Measurements from ENCODE around the gene CDKAL1. TPM values are rescaled to one million over a fixed set of nuclear protein-coding genes. Genes with fewer than 3 reads are reported as not detected.
"Not testable (repeated sequence)": the region's sequence is repeated elsewhere in the genome, so short reads cannot be mapped to it uniquely, and the experiment has no call there.

The CDKAL1 gene
- total and polyA plus RNA-seq, 2 experiments from 2014 or later, result 14.4 to 19.5 TPM

DNA sequence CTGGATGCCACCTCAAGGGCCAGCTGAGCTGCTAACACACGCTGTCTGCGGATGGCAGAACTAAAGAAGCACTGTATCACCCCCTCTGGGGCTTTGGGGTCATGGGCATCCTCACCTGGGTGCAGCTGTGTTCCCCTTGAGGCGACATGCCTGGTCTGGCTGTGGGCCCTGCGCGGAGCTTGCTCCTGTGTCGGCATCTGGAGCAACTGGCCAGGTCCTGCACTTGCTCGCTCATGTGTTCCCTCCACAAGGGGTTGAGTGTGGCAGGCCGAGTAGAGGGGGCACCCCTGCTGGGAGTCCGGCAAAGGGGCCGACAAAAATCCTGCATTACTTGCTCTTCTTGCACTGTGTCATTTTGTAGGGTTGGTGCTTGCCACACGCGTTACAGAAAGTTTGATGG is 189.0 kb downstream of the CDKAL1 start:
- Histone ChIP-seq H3K79me2 (peaks cover 4% of the 10 kb centered on the region), H3K4me2 (no peak overlapping the region), H3K27me3 (no peaks in the 10 kb centered on the region), H4K20me1 (ENCODE audit: insufficient read depth, poor library complexity, severe bottlenecking) (no peaks in the 10 kb centered on the region), H3K9me2 (replicated peaks; ENCODE audit: insufficient read depth) (no peaks in the 10 kb centered on the region), H3K4me1 (ENCODE audit: insufficient read depth) (no peaks in the 10 kb centered on the region), H2AFZ (no peak overlapping the region), H3K27ac (no peak overlapping the region), H3K9me3 (ENCODE audit: low read depth) (no peaks in the 10 kb centered on the region), H3K36me3 (replicated peaks; ENCODE audit: insufficient read depth, low read depth) (no peaks in the 10 kb centered on the region), H3K4me3 (no peak overlapping the region)
- WGBS (ENCODE audit: low lambda C conversion rate, missing lambda C conversion rate), result 96% methylated on average over 12 of the region's 12 CpGs
- no peak for DNase-seq (ENCODE audit: low spot score)
- TF ChIP-seq EZH2phosphoT487 (IDR thresholded peaks at IDR 0.05; ENCODE audit: low read depth, severe bottlenecking, unreplicated experiment) (no peak), EZH2 (IDR thresholded peaks at IDR 0.05; ENCODE audit: borderline replicate concordance) (no peak)
- TF ChIP-seq, protein P1, sequence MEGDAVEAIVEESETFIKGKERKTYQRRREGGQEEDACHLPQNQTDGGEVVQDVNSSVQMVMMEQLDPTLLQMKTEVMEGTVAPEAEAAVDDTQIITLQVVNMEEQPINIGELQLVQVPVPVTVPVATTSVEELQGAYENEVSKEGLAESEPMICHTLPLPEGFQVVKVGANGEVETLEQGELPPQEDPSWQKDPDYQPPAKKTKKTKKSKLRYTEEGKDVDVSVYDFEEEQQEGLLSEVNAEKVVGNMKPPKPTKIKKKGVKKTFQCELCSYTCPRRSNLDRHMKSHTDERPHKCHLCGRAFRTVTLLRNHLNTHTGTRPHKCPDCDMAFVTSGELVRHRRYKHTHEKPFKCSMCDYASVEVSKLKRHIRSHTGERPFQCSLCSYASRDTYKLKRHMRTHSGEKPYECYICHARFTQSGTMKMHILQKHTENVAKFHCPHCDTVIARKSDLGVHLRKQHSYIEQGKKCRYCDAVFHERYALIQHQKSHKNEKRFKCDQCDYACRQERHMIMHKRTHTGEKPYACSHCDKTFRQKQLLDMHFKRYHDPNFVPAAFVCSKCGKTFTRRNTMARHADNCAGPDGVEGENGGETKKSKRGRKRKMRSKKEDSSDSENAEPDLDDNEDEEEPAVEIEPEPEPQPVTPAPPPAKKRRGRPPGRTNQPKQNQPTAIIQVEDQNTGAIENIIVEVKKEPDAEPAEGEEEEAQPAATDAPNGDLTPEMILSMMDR (IDR thresholded peaks at IDR 0.05; ENCODE audit: poor library complexity), result no peak

DNA sequence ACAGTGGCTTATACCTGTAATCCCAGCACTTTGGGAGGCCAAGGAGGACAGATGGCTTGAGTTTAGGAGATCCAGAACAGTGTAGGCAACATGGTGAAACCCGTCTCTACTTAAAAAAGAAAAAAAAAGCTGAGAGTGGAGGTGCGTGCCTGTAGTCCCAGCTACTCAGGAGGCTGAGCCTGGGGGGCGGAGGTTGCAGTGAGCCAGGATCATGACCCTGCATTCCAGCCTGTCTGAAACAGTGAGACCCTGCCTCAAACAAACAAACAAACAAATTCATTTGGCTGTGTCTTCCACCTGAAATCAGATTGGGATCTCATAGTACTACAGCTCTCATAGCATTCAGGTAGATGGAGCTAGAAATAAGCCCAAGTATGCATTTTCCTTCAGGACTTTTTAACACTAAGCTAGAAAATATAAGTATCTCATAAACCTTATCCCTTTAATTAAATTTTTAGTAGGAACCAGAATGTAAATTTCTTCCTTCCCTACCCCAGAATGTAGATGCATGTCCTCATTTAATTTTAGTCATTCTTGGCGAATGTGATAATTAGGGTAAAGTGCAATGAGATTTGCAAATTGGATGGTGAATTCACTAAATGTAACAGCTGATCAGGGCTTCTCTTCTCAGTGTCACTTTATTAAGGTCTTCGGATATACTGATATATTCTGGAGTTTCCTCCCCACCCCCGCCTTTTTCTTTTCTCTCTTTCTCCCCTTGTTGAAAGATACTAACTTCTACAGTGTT is 190.4 kb downstream of the CDKAL1 start:
- H3K4me3 ChIP-seq, result no peak overlapping the region

DNA sequence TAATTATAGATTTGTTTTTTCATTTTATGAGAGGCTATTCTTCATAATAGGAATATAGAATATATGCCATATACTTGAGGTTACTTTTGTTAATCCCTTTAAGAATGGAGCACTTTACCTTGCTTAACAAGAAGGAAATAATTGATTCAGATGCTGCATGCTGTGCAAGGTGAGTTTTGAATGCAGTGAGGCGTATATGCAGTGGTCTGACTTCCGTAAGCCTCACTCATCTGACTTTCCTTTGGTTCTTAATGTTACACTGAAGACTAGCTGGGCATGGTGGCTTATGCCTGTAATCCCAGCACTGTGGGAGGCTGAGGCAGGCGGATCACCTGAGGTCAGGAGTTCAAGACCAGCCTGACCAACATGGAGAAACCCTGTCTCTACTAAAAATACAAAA is 191.0 kb downstream of the CDKAL1 start:
- not testable (repeated sequence) for H3K27ac ChIP-seq; H3K9me3 ChIP-seq (ENCODE audit: low read depth); DNase-seq (ENCODE audit: low spot score); H3K36me3 ChIP-seq (replicated peaks; ENCODE audit: insufficient read depth, low read depth); H3K79me2 ChIP-seq; H3K4me1 ChIP-seq (ENCODE audit: insufficient read depth); H4K20me1 ChIP-seq (ENCODE audit: insufficient read depth, poor library complexity, severe bottlenecking); H3K4me3 ChIP-seq; H3K27me3 ChIP-seq; H3K4me2 ChIP-seq; H2AFZ ChIP-seq; H3K9me2 ChIP-seq (replicated peaks; ENCODE audit: insufficient read depth)
- WGBS (ENCODE audit: low lambda C conversion rate, missing lambda C conversion rate), result 96% methylated on average over 3 of the region's 3 CpGs

More for the DNA sequence above, 190.4 kb downstream of the CDKAL1 start:
- no peaks in the 10 kb centered on the region for H3K9me3 ChIP-seq (ENCODE audit: low read depth)
- H3K27me3 ChIP-seq, result no peaks in the 10 kb centered on the region
- H3K9me2 ChIP-seq (replicated peaks; ENCODE audit: insufficient read depth), result no peaks in the 10 kb centered on the region
- no peaks in the 10 kb centered on the region for H4K20me1 ChIP-seq (ENCODE audit: insufficient read depth, poor library complexity, severe bottlenecking)
- no peak overlapping the region for H3K27ac ChIP-seq
- no peaks in the 10 kb centered on the region for H3K36me3 ChIP-seq (replicated peaks; ENCODE audit: insufficient read depth, low read depth)
- 80% methylated on average over 6 of the region's 6 CpGs for WGBS (ENCODE audit: low lambda C conversion rate, missing lambda C conversion rate)
- TF ChIP-seq EZH2 (IDR thresholded peaks at IDR 0.05; ENCODE audit: borderline replicate concordance), result no peak
- TF ChIP-seq, protein P1 (IDR thresholded peaks at IDR 0.05; ENCODE audit: poor library complexity), result no peak
- no peak for TF ChIP-seq EZH2phosphoT487 (IDR thresholded peaks at IDR 0.05; ENCODE audit: low read depth, severe bottlenecking, unreplicated experiment)
- no peak overlapping the region for H2AFZ ChIP-seq
- no peak overlapping the region for H3K4me2 ChIP-seq
- no peaks in the 10 kb centered on the region for H3K4me1 ChIP-seq (ENCODE audit: insufficient read depth)
- H3K79me2 ChIP-seq, result peaks cover 4% of the 10 kb centered on the region
- no peak for DNase-seq (ENCODE audit: low spot score)

DNA sequence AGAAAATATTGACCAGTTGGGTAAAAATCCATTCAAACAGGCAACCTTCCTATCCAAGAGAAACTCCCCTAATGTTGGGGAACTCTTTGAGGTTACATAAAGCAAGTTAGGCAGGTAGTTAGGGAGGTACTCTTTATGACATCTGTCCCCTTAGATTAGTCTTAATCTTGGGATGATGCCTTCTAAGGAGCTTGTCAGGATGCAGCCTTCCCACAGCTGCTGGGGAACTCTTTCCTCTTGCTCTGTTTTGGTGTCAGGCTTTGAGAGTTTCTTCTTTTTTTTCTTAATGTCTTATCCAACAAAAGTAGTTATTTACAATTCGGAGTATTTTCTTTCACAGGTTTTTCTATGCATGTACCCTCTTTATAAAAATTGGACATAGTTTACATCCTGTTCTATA is 194.8 kb downstream of the CDKAL1 start:
- Histone ChIP-seq H3K79me2 (peaks cover 4% of the 10 kb centered on the region), H3K9me2 (replicated peaks; ENCODE audit: insufficient read depth) (no peaks in the 10 kb centered on the region), H3K36me3 (replicated peaks; ENCODE audit: insufficient read depth, low read depth) (no peaks in the 10 kb centered on the region), H3K4me1 (ENCODE audit: insufficient read depth) (no peaks in the 10 kb centered on the region), H4K20me1 (ENCODE audit: insufficient read depth, poor library complexity, severe bottlenecking) (no peaks in the 10 kb centered on the region), H3K27ac (no peak overlapping the region), H3K4me3 (no peak overlapping the region), H2AFZ (no peak overlapping the region), H3K27me3 (no peaks in the 10 kb centered on the region), H3K4me2 (no peak overlapping the region), H3K9me3 (ENCODE audit: low read depth) (no peaks in the 10 kb centered on the region)
- 86% methylated on average over 1 of the region's 1 CpG for WGBS (ENCODE audit: low lambda C conversion rate, missing lambda C conversion rate)
- DNase-seq (ENCODE audit: low spot score), result no peak
- TF ChIP-seq, protein P1 (IDR thresholded peaks at IDR 0.05; ENCODE audit: poor library complexity), result no peak
- TF ChIP-seq EZH2phosphoT487 (IDR thresholded peaks at IDR 0.05; ENCODE audit: low read depth, severe bottlenecking, unreplicated experiment) (no peak), EZH2 (IDR thresholded peaks at IDR 0.05; ENCODE audit: borderline replicate concordance) (no peak)

DNA sequence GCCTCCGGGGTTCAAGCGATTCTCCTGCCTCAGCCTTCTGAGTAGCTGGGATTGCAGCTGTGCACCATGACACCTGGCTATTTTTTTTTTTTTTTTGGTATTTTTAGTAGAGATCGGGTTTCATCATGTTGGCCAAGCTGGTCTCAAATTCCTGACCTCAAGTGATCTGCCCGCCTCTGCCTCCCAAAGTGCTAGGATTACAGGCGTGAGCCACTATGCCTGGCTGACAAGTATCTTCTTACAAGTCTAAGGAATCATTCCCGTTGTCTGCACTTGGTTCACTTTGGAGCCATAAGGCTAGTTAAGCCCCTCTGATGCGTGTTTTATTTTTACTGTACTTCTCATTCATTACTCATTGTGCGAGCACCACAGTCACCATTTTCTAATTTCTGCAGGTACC is 198.1 kb downstream of the CDKAL1 start:
- H4K20me1 ChIP-seq (ENCODE audit: insufficient read depth, poor library complexity, severe bottlenecking); H3K4me1 ChIP-seq (ENCODE audit: insufficient read depth); DNase-seq (ENCODE audit: low spot score); H3K9me3 ChIP-seq (ENCODE audit: low read depth); H3K27ac ChIP-seq; H2AFZ ChIP-seq; H3K9me2 ChIP-seq (replicated peaks; ENCODE audit: insufficient read depth); H3K4me3 ChIP-seq; H3K27me3 ChIP-seq; H3K79me2 ChIP-seq; H3K4me2 ChIP-seq; H3K36me3 ChIP-seq (replicated peaks; ENCODE audit: insufficient read depth, low read depth): not testable (repeated sequence)
- 68% methylated on average over 8 of the region's 8 CpGs for WGBS (ENCODE audit: low lambda C conversion rate, missing lambda C conversion rate)

Measured in hepatocyte (in vitro differentiated cells).